Esophagus muscularis mucosa (tissue), 4 donors: ENCODE results near the gene PTCSC3. TPM values are rescaled to one million over a fixed set of nuclear protein-coding genes. Genes with fewer than 3 reads are reported as not detected.

Experiments
- DNase-seq: peaks from one replicate; pipeline ENCODE4 v3.0.0-alpha.2; 2017; ENCODE audit errors: extremely low spot score
- H3K27ac ChIP-seq, 4 donors: fragments of 200-600 bp; sonication (generic); replicated peaks in 1 of 4; 1 replicate in 3 of 4; 2 replicates in 1 of 4; pipeline ENCODE4 v1.5.1; 2016 to 2019; ENCODE audit warnings: mild to moderate bottlenecking in 1 of 4
- H3K27me3 ChIP-seq, 4 donors: fragments of 200-600 bp; sonication (generic); one replicate each; pipeline versions ENCODE4 v1.5.1 to v1.6.0; 2016 to 2019
- H3K36me3 ChIP-seq, 4 donors: fragments of 200-600 bp; sonication (generic); one replicate each; pipeline ENCODE4 v1.5.1; 2016 to 2019
- H3K4me1 ChIP-seq, 4 donors: fragments of 200-600 bp; sonication (generic); one replicate each; pipeline ENCODE4 v1.5.1; 2016 to 2019
- H3K4me3 ChIP-seq, 4 donors: fragments of 200-600 bp; sonication (generic); 1 replicate in 2 of 4; 2 replicates in 2 of 4; pipeline ENCODE4 v1.5.1; 2016 to 2019; ENCODE audit warnings: mild to moderate bottlenecking in 4 of 4, moderate library complexity in 1 of 4
- H3K9me3 ChIP-seq, 4 donors: fragments of 200-600 bp; sonication (generic); 1 replicate in 3 of 4; 2 replicates in 1 of 4; pipeline ENCODE4 v1.5.1; 2016 to 2019
- CTCF ChIP-seq, 3 experiments: fragments of 200-600 bp in 2 of 3; fragments of 450-650 bp in 1 of 3; sonication (generic) in 2 of 3; IDR thresholded peaks; one replicate each; pipeline ENCODE4 v1.5.1; 2017 to 2019; ENCODE audit warnings: antibody characterized with exemption in 3 of 3, mild to moderate bottlenecking in 2 of 3, moderate library complexity in 1 of 3
- EP300 ChIP-seq: sonication (generic); formaldehyde crosslinking; IDR thresholded peaks from one replicate; pipeline ENCODE4 v1.6.1; 2017; ENCODE audit warnings: antibody characterized with exemption
- POLR2A ChIP-seq: fragments of 450-650 bp; IDR thresholded peaks from one replicate; pipeline ENCODE4 v1.6.1; 2017; ENCODE audit warnings: antibody characterized with exemption, moderate library complexity, mild to moderate bottlenecking, low read depth
- POLR2AphosphoS5 ChIP-seq, 2 donors: sonication (generic); formaldehyde crosslinking; IDR thresholded peaks; one replicate each; pipeline ENCODE4 v1.6.1; 2017; ENCODE audit warnings: antibody characterized with exemption in 2 of 2
- WGBS: methylation state at CpG from one replicate; pipeline ENCODE4 v1.1.5; 2018; 5-methylcytosine and 5-hydroxymethylcytosine counted together
- intact Hi-C: fragments of 100-400 bp; cut with DNase I; formaldehyde crosslinking; loops from one replicate; pipeline ENCODE4 v1.15.1; 2023
- total RNA-seq, 4 donors: library from RNA; depleted of rRNA; stranded (reverse); fragments of >200 nt; gene quantifications; one replicate each; pipeline versions ENCODE4 v1.1.0 to v1.2.1, GENCODE V29; 2016

Gene PTCSC3
- total RNA-seq, 4 donors from 2014 or later: not detected

- 82% methylated on average over 3 of the region's 3 CpGs for WGBS
- Histone ChIP-seq H3K36me3 (no peaks in the 10 kb centered on the region), H3K9me3 (peaks cover 0 to 4% (median 0%) of the 10 kb centered on the region in 4 donors), H3K4me1 (no peaks in the 10 kb centered on the region), H3K27ac (no peak overlapping the region), H3K4me3 (no peak overlapping the region), H3K27me3 (no peaks in the 10 kb centered on the region)
- no peak for DNase-seq
- intact Hi-C loops: no loop called here
- TF ChIP-seq EP300 (no peak), CTCF (IDR thresholded peaks at IDR 0.05) (no peak), POLR2AphosphoS5 (IDR thresholded peaks at IDR 0.05) (no peak), POLR2A (no peak)
Measured at GRCh38 chr14:36183402-36183801, 6.9 kb upstream of the PTCSC3 start.

GRCh38 chr14:36181417-36181816, 4.9 kb upstream of the PTCSC3 start:
- H3K4me1 ChIP-seq: no peaks in the 10 kb centered on the region
- 76% methylated on average over 5 of the region's 5 CpGs for WGBS
- H3K4me3 ChIP-seq: no peak overlapping the region
- intact Hi-C loops: no loop called here
- no peak for TF ChIP-seq EP300
- TF ChIP-seq POLR2A: no peak
- TF ChIP-seq POLR2AphosphoS5 (IDR thresholded peaks at IDR 0.05): no peak
- TF ChIP-seq CTCF (IDR thresholded peaks at IDR 0.05): no peak
- DNase-seq: no peak
- no peak overlapping the region for H3K27ac ChIP-seq
- no peaks in the 10 kb centered on the region for H3K27me3 ChIP-seq
- no peaks in the 10 kb centered on the region for H3K36me3 ChIP-seq
- peaks cover 0 to 4% (median 0%) of the 10 kb centered on the region in 4 donors for H3K9me3 ChIP-seq

- H3K27ac ChIP-seq: no peak overlapping the region
- H3K27me3 ChIP-seq: no peaks in the 10 kb centered on the region
- WGBS: 29% methylated on average over 1 of the region's 1 CpG
- no peak overlapping the region for H3K4me3 ChIP-seq
- no peaks in the 10 kb centered on the region for H3K4me1 ChIP-seq
- no peaks in the 10 kb centered on the region for H3K9me3 ChIP-seq
- no peak for DNase-seq
- intact Hi-C loops: no loop called here
- H3K36me3 ChIP-seq: no peaks in the 10 kb centered on the region
- TF ChIP-seq CTCF (IDR thresholded peaks at IDR 0.05) (no peak), POLR2AphosphoS5 (IDR thresholded peaks at IDR 0.05) (no peak), EP300 (no peak), POLR2A (no peak)
Measured at GRCh38 chr14:36177489-36177888, 967 bp upstream of the PTCSC3 start.

- Histone ChIP-seq H3K27ac (no peak overlapping the region), H3K36me3 (no peaks in the 10 kb centered on the region), H3K4me1 (no peaks in the 10 kb centered on the region), H3K27me3 (no peaks in the 10 kb centered on the region), H3K4me3 (no peak overlapping the region), H3K9me3 (no peaks in the 10 kb centered on the region)
- 85% methylated on average over 5 of the region's 5 CpGs for WGBS
- intact Hi-C loops: no loop called here
- no peak for DNase-seq
- TF ChIP-seq EP300 (no peak), POLR2A (no peak)
Measured at GRCh38 chr14:36174767-36175424, 1.6 kb downstream of the PTCSC3 start.

- intact Hi-C loops: no loop called here
- DNase-seq: no peak
- no peak overlapping the region for H3K4me3 ChIP-seq
- H3K9me3 ChIP-seq: no peaks in the 10 kb centered on the region
- H3K4me1 ChIP-seq: no peaks in the 10 kb centered on the region
- no peak overlapping the region for H3K27ac ChIP-seq
- no peaks in the 10 kb centered on the region for H3K27me3 ChIP-seq
- no peak for TF ChIP-seq EP300
- TF ChIP-seq POLR2AphosphoS5 (IDR thresholded peaks at IDR 0.05): no peak
- TF ChIP-seq CTCF (IDR thresholded peaks at IDR 0.05): no peak
- TF ChIP-seq POLR2A: no peak
- WGBS: 63% methylated on average over 1 of the region's 1 CpG
- no peaks in the 10 kb centered on the region for H3K36me3 ChIP-seq
Measured at GRCh38 chr14:36173161-36173560, 3.4 kb downstream of the PTCSC3 start.
